Fibroblast of lung (primary cell): ENCODE results near the gene RNLS.

Source experiments
- EZH2 ChIP-seq: IDR thresholded peaks from 2 replicates; pipeline ENCODE4 v1.5.1; 2012; ENCODE audit warnings: low read length, control low read depth, mild to moderate bottlenecking; ENCODE audit errors: missing control alignments
- TF ChIP-seq, protein P1 (sequence below), 2 donors: IDR thresholded peaks in 1 of 2; conservative IDR thresholded peaks in 1 of 2; 1 replicate in 1 of 2; 2 replicates in 1 of 2; pipeline ENCODE4 v1.5.1; 2011 to 2012; ENCODE audit warnings: low read length in 2 of 2, control low read depth in 1 of 2, inconsistent platforms in 1 of 2, low read depth in 1 of 2, mild to moderate bottlenecking in 1 of 2

DNA sequence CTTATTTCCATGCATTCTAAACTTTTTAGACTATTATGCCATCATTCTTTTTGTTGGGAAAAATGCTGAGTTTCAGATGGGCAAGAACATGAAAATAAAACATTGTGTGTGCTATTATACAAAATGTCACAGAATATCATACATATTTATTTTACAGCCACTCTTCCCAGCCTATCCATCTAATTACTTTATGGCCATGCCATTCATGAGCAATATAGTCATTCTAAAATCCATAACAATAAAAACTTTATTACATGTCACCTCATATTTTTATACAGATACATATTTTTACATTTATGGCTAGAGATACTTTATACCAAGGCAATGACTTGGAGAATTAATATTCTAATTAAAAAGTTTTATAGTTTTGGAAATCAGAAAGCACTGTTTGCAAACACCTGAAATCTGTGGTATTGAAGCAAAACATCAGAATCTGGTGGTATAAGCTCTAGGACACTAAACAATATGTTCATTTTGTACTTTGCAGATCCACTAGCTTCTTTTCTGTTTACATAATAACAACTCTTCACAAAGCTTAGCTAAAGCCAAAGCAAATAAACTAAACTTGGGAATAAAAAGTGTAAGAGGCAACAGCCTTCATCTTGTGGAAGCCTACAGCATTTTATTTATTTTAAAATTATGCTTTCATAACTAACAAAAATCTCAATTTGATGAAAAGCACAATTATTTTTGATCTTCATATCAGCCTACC, 210.1 kb downstream of the RNLS start:
- TF ChIP-seq, protein P1, sequence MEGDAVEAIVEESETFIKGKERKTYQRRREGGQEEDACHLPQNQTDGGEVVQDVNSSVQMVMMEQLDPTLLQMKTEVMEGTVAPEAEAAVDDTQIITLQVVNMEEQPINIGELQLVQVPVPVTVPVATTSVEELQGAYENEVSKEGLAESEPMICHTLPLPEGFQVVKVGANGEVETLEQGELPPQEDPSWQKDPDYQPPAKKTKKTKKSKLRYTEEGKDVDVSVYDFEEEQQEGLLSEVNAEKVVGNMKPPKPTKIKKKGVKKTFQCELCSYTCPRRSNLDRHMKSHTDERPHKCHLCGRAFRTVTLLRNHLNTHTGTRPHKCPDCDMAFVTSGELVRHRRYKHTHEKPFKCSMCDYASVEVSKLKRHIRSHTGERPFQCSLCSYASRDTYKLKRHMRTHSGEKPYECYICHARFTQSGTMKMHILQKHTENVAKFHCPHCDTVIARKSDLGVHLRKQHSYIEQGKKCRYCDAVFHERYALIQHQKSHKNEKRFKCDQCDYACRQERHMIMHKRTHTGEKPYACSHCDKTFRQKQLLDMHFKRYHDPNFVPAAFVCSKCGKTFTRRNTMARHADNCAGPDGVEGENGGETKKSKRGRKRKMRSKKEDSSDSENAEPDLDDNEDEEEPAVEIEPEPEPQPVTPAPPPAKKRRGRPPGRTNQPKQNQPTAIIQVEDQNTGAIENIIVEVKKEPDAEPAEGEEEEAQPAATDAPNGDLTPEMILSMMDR (conservative IDR thresholded peaks at IDR 0.05 in 1 of 2, IDR thresholded peaks at IDR 0.05 in 1 of 2; ENCODE audit: low read depth in 1 of 2, low read length in 2 of 2) = no peak
- TF ChIP-seq EZH2 = no peak
